Measurements from ENCODE around the gene ARHGAP21.

DNA sequence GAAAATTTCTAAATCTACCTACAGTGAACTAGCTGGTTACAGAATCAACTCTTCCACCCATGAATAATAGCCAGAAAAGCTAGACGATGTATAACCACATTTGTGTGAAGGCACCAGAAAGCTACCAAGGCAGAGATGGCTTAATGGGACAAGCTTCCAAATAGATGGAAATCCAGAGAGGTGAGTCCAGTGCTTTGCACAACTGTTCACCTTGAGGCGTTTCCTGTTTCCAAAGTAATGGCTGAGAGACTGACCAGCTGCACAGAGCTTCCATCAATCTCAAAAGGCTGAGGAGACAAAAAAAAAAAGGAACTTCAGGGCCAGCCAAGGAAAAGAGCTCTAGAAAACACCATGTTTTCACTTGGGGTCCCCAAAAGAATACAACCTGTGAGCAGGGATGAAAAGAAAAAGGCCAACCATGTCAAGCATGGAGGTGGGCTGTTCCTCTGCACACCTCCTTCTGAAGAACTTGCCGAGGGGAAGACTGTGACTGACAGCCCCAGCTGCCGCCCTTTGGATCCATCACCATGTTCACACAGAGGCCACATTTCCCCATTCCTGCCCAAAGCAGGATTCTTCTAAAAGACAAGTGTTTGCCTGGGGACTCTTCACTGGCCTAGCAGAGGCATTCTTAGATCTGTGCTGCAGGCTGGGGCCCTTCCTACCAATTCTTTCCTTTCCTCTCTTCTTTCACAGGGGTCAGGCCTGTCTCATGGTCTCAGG is 72.9 kb downstream of the ARHGAP21 start:
- TF ChIP-seq, protein P1, sequence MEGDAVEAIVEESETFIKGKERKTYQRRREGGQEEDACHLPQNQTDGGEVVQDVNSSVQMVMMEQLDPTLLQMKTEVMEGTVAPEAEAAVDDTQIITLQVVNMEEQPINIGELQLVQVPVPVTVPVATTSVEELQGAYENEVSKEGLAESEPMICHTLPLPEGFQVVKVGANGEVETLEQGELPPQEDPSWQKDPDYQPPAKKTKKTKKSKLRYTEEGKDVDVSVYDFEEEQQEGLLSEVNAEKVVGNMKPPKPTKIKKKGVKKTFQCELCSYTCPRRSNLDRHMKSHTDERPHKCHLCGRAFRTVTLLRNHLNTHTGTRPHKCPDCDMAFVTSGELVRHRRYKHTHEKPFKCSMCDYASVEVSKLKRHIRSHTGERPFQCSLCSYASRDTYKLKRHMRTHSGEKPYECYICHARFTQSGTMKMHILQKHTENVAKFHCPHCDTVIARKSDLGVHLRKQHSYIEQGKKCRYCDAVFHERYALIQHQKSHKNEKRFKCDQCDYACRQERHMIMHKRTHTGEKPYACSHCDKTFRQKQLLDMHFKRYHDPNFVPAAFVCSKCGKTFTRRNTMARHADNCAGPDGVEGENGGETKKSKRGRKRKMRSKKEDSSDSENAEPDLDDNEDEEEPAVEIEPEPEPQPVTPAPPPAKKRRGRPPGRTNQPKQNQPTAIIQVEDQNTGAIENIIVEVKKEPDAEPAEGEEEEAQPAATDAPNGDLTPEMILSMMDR (IDR thresholded peaks at IDR 0.05; ENCODE audit: low read depth, low read length, poor library complexity, severe bottlenecking), result no peak
- TF ChIP-seq EZH2phosphoT487 (IDR thresholded peaks at IDR 0.05; ENCODE audit: borderline replicate concordance, low read length), result no peak

Measured in DOHH2 (cell line).